ENCODE data around the gene NETO2. TPM values are rescaled to one million over a fixed set of nuclear protein-coding genes. Genes with fewer than 3 reads are reported as not detected.

NETO2 gene
- total and polyA plus RNA-seq, 2 of the 13 experiments (the other 11 are each of a cell fraction or from before 2014, with no cell fraction given), result 8.2 to 13.5 TPM

- TF ChIP-seq FUBP1 (CRISPR knock-in tag; IDR thresholded peaks at IDR 0.05; ENCODE audit: borderline replicate concordance), result peak; percentile 13; the same call in 1 of the 2 replicates
- TF ChIP-seq ZNF501 (CRISPR knock-in tag; IDR thresholded peaks at IDR 0.05), result peak; percentile 81
- no peak for TF ChIP-seq SYNCRIP (IDR thresholded peaks at IDR 0.05; ENCODE audit: insufficient read depth, low read depth, low read length)
- TF ChIP-seq ZBTB42 (CRISPR knock-in tag; IDR thresholded peaks at IDR 0.05), result no peak
- TF ChIP-seq AKNA (CRISPR knock-in tag; IDR thresholded peaks at IDR 0.05; ENCODE audit: borderline replicate concordance), result no peak
- no peak for TF ChIP-seq ZNF670 (CRISPR knock-in tag; IDR thresholded peaks at IDR 0.05; ENCODE audit: borderline replicate concordance)
- TF ChIP-seq GTF2F1 (IDR thresholded peaks at IDR 0.05; ENCODE audit: low read length), result no peak
- TF ChIP-seq PTBP1 (IDR thresholded peaks at IDR 0.05; ENCODE audit: low read depth, low read length, poor library complexity, severe bottlenecking), result peak; percentile 75
- 0 out of 2 replicates have a peak, but pooled peaks have one; percentile 11 for TF ChIP-seq ZNF234 (CRISPR knock-in tag; conservative IDR thresholded peaks at IDR 0.05)
- TF ChIP-seq HNRNPH1 (optimal IDR thresholded peaks at IDR 0.05; ENCODE audit: low read depth, low read length), result no peak
- no peak; the same call in 1 of the 2 replicates for TF ChIP-seq ZNF451 (CRISPR knock-in tag; IDR thresholded peaks at IDR 0.05)
- no peak for TF ChIP-seq NFRKB (IDR thresholded peaks at IDR 0.05)
- peak; percentile 96 for TF ChIP-seq RAD21 (CRISPR knock-in tag; IDR thresholded peaks at IDR 0.05)
- TF ChIP-seq, protein P1, sequence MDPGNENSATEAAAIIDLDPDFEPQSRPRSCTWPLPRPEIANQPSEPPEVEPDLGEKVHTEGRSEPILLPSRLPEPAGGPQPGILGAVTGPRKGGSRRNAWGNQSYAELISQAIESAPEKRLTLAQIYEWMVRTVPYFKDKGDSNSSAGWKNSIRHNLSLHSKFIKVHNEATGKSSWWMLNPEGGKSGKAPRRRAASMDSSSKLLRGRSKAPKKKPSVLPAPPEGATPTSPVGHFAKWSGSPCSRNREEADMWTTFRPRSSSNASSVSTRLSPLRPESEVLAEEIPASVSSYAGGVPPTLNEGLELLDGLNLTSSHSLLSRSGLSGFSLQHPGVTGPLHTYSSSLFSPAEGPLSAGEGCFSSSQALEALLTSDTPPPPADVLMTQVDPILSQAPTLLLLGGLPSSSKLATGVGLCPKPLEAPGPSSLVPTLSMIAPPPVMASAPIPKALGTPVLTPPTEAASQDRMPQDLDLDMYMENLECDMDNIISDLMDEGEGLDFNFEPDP (CRISPR knock-in tag; conservative IDR thresholded peaks at IDR 0.05), result no peak
- no peak; the same call in 1 of the 2 replicates for TF ChIP-seq ETV5 (CRISPR knock-in tag; IDR thresholded peaks at IDR 0.05; ENCODE audit: borderline replicate concordance)
- no peak for TF ChIP-seq CCAR2 (optimal IDR thresholded peaks at IDR 0.05; ENCODE audit: low read depth, low read length)
- no peak for TF ChIP-seq SOX5 (CRISPR knock-in tag; IDR thresholded peaks at IDR 0.05; ENCODE audit: borderline replicate concordance)
- no peak for TF ChIP-seq ZNF660 (CRISPR knock-in tag; IDR thresholded peaks at IDR 0.05; ENCODE audit: borderline replicate concordance, low read depth)
- no peak for TF ChIP-seq XBP1 (CRISPR knock-in tag; IDR thresholded peaks at IDR 0.05)
- TF ChIP-seq ZNF251 (CRISPR knock-in tag; IDR thresholded peaks at IDR 0.05), result no peak
Observed at GRCh38 chr16:47037746-47038458, 105.8 kb downstream of the NETO2 start (continued).

All from HepG2 (cell line).